ENCODE measurements around the gene TFAP2A. TPM values are rescaled to one million over a fixed set of nuclear protein-coding genes. Genes with fewer than 3 reads are reported as not detected.

TFAP2A gene
- total RNA-seq, 3 donors from 2014 or later = 0.11 TPM; not detected in 2

DNA sequence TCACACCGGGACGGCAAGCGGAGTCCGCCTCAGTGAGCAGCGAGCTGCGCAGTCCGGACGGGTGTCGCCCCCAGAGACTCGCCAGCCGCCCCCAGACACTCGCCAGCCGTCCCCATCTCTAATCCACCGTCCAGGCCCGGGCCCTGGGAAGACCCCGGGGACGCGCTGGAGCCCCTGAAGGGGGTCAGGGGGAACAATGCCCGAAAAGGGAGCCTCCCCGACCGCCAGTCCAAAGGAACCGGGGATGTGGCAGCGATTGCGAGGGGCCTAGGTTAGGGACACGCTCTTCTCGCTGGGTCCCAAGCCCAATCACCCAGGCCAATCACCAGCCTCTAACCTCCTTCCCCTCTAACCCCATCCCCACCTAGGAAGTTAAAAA, 33.1 kb downstream of the TFAP2A start:
- H3K9me3 Mint-ChIP-seq = peaks cover 12% of the 10 kb centered on the region

DNA sequence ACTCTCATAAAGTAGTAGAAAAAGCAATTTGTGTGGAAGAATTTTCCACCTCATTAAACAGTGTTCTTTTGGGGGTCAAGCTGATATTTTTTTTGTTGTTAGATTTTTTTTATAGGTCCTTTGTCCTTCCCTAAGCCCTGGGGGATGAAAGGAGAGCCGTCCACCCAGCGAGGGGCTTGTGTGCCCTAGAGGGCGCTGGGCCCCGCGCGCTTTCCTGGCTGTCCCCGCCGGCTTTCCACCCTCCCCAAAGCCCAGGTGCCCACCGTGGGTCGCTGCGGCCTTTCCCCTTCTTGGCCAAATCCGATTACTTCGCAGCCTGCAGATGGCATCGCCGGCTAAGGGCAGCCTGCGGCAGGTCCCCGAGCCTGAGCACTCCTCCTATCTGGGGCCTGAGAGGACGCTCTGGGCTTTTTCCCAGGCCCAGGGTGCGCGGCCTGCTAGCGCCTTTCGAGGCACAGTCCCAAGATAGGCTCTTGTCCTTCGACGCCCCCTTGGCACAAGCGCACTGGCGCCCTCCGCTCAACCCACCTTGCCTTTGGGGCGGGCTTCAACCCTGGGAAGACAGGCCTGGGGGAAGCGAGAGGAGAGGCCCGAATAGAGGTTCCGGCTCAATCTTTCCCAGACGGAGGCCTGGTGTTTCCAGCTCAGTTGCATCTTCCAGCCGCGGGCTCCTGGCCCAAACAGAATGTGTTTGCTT, 33.6 kb downstream of the TFAP2A start:
- Mint-ChIP-seq H3K9me3 (peaks cover 7% of the 10 kb centered on the region), H3K4me3 (no peak overlapping the region), H3K4me1 (ENCODE audit: low read depth) (peaks cover 6% of the 10 kb centered on the region), H3K27me3 (ENCODE audit: low read depth) (peaks cover 75% of the 10 kb centered on the region), H3K36me3 (ENCODE audit: insufficient read depth) (peaks cover 2% of the 10 kb centered on the region)
- DNase-seq (no peak), ATAC-seq (no peak)

More for the DNA sequence above, 33.1 kb downstream of the TFAP2A start:
- H3K27me3 Mint-ChIP-seq (ENCODE audit: low read depth) = peaks cover 80% of the 10 kb centered on the region
- DNase-seq (no peak), ATAC-seq (no peak)
- no peak overlapping the region for H3K4me3 Mint-ChIP-seq
- H3K4me1 Mint-ChIP-seq (ENCODE audit: low read depth) = peaks cover 6% of the 10 kb centered on the region
- peaks cover 2% of the 10 kb centered on the region for H3K36me3 Mint-ChIP-seq (ENCODE audit: insufficient read depth)

DNA sequence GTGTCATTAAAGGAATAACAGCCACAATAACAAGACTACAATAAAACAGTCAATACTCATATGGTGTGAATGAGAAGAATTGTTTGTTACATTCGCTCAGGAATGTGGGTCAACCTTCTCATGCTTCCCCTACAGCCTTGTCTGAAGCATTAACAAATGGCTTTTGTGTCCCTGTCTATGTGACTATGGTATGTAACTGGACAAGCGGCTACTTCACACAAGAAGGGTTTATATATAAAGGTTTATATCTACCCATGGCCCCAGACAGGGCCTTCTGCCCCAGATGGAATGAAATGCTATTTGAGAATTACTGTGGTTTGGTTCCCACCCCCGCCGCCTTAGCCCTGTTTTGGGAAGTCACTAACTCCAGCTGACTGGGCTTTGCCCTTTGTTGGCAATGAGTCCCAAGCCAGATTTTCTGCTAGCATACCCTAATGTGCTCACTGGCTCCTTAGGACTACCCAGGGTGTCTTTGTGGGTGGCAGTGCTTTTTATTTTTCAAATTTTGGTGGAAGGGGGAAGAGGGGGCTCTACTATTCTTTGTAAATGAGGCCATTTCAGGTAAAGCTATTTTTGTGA, 39.4 kb downstream of the TFAP2A start:
- H3K27me3 Mint-ChIP-seq (ENCODE audit: low read depth) = peaks cover 26% of the 10 kb centered on the region
- no peak for DNase-seq
- H3K9me3 Mint-ChIP-seq = no peaks in the 10 kb centered on the region
- no peak overlapping the region for H3K4me3 Mint-ChIP-seq
- ATAC-seq = no peak
- H3K36me3 Mint-ChIP-seq (ENCODE audit: insufficient read depth) = no peaks in the 10 kb centered on the region
- H3K4me1 Mint-ChIP-seq (ENCODE audit: low read depth) = no peaks in the 10 kb centered on the region

DNA sequence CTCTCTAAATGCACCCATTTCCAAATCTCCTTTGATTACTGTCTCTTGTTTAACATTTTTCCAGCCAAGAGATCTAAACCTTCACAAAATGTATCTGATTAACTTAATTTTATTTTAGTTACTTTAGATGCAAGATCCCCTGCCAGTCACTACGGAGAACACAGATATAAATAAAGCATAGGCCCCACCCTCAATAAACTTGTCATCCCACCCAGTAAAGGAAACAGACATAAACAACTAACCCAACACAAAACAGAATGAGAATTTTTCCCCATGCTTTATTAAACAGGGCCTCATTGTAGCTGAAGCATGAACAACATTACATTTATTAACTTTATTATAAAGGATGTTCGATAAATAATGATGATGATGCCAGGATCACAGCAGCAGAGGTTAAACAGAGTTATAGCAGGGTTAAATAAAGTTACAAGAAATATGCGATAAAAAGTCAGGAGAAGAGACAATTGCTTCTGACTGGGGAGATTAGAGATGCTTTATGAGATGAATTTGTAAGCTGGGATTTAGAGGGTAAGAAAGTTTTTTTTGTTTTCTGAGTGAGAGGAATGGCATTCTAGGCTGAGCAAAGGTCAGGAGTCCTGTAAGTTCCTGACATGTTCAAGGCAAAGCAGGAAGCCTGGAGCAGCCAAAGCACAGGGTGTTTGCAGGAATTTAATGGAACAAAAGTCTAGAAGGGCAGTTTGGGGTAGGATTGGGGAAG, 41.1 kb downstream of the TFAP2A start:
- Mint-ChIP-seq H3K36me3 (ENCODE audit: insufficient read depth) (no peaks in the 10 kb centered on the region), H3K9me3 (no peaks in the 10 kb centered on the region), H3K4me1 (ENCODE audit: low read depth) (no peaks in the 10 kb centered on the region), H3K27me3 (ENCODE audit: low read depth) (peaks cover 20% of the 10 kb centered on the region), H3K4me3 (no peak overlapping the region)
- ATAC-seq (no peak), DNase-seq (no peak)

DNA sequence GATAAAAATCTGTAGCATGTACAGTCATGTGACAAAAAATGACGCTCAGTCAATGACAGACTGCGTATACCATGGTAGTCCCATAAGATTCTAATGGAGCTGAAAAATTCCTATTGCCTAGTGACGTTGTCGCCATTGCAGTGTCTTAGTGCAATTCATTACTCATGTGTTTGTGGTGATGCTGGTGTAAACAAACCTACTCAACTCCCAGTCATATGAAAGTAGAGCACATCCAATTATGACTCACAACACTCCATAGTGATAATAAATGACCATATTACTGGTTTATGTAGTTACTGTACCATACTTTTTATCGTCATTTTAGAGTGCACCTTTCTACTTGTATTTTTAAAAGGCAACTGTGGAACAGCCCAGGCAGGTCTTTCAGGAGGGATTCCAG, 45.0 kb downstream of the TFAP2A start:
- ATAC-seq (no peak), DNase-seq (no peak)
- no peak overlapping the region for H3K4me3 Mint-ChIP-seq
- H3K9me3 Mint-ChIP-seq = peaks cover 1% of the 10 kb centered on the region
- no peaks in the 10 kb centered on the region for H3K4me1 Mint-ChIP-seq (ENCODE audit: low read depth)
- peaks cover 10% of the 10 kb centered on the region for H3K27me3 Mint-ChIP-seq (ENCODE audit: low read depth)
- no peaks in the 10 kb centered on the region for H3K36me3 Mint-ChIP-seq (ENCODE audit: insufficient read depth)

DNA sequence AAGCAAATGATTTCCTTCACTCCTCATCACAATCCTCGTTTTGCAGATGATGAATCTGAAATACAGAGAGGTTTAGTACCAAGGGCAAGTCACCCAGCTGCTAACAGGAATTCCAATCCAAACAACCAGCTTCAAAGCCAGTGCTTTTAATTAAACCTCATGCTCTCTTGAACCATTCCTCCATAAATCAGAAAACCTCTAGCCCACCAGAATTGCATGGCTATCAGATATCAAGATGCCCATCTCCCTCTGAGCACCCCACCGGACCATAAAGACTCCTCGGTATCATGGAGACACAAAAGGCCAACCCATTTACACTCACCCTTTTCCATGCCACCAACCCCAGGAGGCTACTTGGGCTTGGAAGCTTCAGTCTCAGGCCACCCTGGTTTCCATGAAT, 46.0 kb downstream of the TFAP2A start:
- H3K4me1 Mint-ChIP-seq (ENCODE audit: low read depth) = no peaks in the 10 kb centered on the region
- peaks cover 8% of the 10 kb centered on the region for H3K9me3 Mint-ChIP-seq
- peaks cover 10% of the 10 kb centered on the region for H3K27me3 Mint-ChIP-seq (ENCODE audit: low read depth)
- ATAC-seq (no peak), DNase-seq (no peak)
- no peak overlapping the region for H3K4me3 Mint-ChIP-seq
- H3K36me3 Mint-ChIP-seq (ENCODE audit: insufficient read depth) = no peaks in the 10 kb centered on the region

DNA sequence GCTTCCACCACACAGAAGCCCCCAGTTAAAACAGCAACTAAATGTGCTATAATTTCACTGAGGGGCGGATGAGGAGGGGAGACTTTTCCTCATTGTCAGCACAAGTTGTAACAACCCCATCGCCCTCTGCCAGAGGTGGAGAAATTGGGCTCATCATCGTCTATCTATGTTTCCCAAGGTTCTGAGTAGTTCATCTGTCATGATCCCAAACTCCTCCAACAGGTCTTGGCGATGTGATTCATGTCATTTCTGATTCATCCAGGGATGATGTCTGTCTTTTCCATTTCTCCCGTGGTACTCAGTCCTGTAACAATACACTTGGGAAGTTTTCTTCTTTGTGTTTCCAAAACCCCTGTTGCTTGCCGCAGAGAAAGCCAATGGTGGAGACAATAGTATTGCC, 51.0 kb downstream of the TFAP2A start:
- H3K9me3 Mint-ChIP-seq = peaks cover 8% of the 10 kb centered on the region
- ATAC-seq (no peak), DNase-seq (no peak)
- H3K27me3 Mint-ChIP-seq (ENCODE audit: low read depth) = peaks cover 7% of the 10 kb centered on the region
- H3K4me1 Mint-ChIP-seq (ENCODE audit: low read depth) = no peaks in the 10 kb centered on the region
- H3K36me3 Mint-ChIP-seq (ENCODE audit: insufficient read depth) = no peaks in the 10 kb centered on the region
- H3K4me3 Mint-ChIP-seq = no peak overlapping the region

DNA sequence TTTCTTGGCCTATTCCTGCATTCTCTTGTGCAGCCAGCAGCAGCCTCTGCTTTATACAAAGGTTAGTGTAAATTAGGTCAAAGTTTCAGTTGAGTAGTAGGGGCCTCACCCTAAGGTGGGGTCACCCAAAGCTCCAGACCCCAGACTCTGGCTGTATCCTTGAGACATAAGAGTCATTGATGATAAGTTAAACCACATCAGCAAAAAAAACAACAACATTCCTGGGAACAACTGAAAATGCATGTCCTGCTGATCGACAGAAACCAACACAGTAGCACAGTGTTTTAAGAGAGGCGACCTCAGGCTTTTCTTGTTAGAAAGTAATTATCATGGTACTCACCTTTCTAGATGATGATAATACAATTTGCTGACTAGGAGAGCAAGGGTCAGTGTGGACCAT, 52.6 kb downstream of the TFAP2A start:
- peaks cover 7% of the 10 kb centered on the region for H3K27me3 Mint-ChIP-seq (ENCODE audit: low read depth)
- no peak overlapping the region for H3K4me3 Mint-ChIP-seq
- DNase-seq = no peak
- no peak for ATAC-seq
- no peaks in the 10 kb centered on the region for H3K4me1 Mint-ChIP-seq (ENCODE audit: low read depth)
- peaks cover 8% of the 10 kb centered on the region for H3K9me3 Mint-ChIP-seq
- H3K36me3 Mint-ChIP-seq (ENCODE audit: insufficient read depth) = no peaks in the 10 kb centered on the region

DNA sequence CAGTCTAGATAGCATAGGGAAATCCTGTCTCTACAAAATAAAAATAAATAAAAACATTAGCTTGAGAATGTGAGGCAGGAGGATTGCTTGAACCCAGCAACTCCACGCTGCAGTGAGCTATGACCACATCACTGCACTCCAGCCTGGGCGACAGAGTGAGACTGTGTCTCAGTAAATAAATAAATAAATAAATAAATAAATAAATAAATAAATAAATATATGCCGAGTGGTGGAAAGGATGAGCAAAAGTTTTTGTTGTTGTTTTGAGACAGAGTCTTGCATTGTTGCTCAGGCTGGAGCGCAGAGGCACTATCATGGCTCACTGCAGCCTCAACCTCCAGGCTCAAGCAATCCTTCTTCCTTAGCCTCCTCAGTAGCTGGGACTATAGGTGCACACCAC, 53.4 kb downstream of the TFAP2A start:
- Mint-ChIP-seq H3K27me3 (ENCODE audit: low read depth) (peaks cover 5% of the 10 kb centered on the region), H3K36me3 (ENCODE audit: insufficient read depth) (no peaks in the 10 kb centered on the region), H3K9me3 (peaks cover 8% of the 10 kb centered on the region), H3K4me3 (no peak overlapping the region), H3K4me1 (ENCODE audit: low read depth) (no peaks in the 10 kb centered on the region)
- DNase-seq (no peak), ATAC-seq (no peak)

DNA sequence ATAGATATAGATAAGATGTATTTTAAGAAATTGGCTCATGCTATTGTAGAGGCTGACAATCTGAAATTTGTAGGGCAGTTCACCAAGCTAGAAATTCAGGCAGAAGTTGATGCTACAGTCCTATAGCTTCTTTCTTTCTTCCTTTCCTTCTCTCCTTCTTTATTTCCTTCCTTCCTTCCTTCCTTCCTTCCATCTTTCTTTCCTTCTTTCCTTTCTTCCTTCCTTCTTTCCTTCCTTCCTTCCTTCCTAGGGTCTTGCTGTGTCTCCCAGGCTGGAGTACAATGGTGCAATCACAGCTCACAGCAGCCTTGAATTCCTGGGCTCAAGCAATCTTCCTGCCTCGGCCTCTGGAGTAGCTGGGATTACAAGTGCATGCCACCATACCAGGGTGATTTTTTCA, 55.3 kb downstream of the TFAP2A start:
- H3K4me3 Mint-ChIP-seq = no peak overlapping the region
- H3K4me1 Mint-ChIP-seq (ENCODE audit: low read depth) = no peaks in the 10 kb centered on the region
- H3K9me3 Mint-ChIP-seq = peaks cover 3% of the 10 kb centered on the region
- no peaks in the 10 kb centered on the region for H3K36me3 Mint-ChIP-seq (ENCODE audit: insufficient read depth)
- ATAC-seq (no peak), DNase-seq (no peak)
- H3K27me3 Mint-ChIP-seq (ENCODE audit: low read depth) = peaks cover 15% of the 10 kb centered on the region

DNA sequence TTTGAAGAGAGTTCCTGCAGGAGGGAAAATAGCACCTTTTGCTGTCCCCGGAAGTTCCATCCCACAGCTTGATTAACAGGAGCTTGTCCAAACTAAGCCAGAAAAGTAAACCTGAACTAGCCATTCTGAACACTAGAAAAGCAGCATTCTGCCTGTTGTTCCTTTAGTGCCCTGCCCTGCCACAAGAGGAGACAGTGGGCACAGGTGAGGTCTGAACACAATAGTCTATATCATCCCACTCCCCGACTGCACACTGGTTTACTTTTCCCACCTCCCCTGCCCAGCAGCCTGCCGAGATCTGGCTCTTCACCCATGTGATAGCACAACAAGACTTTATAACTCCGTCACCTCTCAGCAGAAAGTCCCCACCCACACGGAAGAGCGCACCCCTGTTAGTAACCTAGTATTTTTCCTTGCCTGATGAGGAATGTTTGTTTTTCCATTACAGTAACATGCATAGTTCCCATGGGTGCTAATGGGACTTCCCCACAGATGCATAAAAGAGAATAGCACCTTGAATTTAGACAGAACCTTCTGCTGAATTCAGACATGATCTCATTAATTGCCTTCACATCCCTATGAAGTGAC, 59.7 kb downstream of the TFAP2A start:
- H3K4me3 Mint-ChIP-seq = no peak overlapping the region

DNA sequence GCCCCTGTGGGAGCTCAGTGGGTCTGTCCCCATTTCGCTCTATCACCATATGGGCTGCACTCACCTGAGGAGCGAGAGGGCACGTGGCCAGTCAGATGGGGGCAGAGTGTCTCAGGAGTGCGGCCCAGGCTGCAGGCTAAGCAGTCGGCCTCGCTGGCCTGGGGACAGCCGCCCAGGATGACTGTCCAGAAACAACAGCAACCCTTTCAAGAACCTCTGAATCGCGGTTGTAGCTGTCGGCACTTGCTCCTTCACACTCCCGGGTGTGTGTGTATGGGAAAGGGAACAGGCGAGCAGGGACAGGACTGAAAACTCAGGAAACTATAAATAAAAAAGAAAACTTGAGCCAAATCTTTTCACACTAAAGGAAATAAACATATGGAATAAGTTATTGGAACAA, 63.1 kb downstream of the TFAP2A start:
- Mint-ChIP-seq H3K9me3 (no peaks in the 10 kb centered on the region), H3K27me3 (ENCODE audit: low read depth) (peaks cover 12% of the 10 kb centered on the region), H3K4me3 (no peak overlapping the region), H3K4me1 (ENCODE audit: low read depth) (no peaks in the 10 kb centered on the region), H3K36me3 (ENCODE audit: insufficient read depth) (no peaks in the 10 kb centered on the region)
- ATAC-seq = no peak
- no peak for DNase-seq

More for the DNA sequence above, 59.7 kb downstream of the TFAP2A start:
- no peaks in the 10 kb centered on the region for H3K36me3 Mint-ChIP-seq (ENCODE audit: insufficient read depth)
- no peaks in the 10 kb centered on the region for H3K9me3 Mint-ChIP-seq
- H3K27me3 Mint-ChIP-seq (ENCODE audit: low read depth) = peaks cover 15% of the 10 kb centered on the region
- DNase-seq (no peak), ATAC-seq (peak in 1 of 2 donors; percentile 61)
- no peaks in the 10 kb centered on the region for H3K4me1 Mint-ChIP-seq (ENCODE audit: low read depth)

DNA sequence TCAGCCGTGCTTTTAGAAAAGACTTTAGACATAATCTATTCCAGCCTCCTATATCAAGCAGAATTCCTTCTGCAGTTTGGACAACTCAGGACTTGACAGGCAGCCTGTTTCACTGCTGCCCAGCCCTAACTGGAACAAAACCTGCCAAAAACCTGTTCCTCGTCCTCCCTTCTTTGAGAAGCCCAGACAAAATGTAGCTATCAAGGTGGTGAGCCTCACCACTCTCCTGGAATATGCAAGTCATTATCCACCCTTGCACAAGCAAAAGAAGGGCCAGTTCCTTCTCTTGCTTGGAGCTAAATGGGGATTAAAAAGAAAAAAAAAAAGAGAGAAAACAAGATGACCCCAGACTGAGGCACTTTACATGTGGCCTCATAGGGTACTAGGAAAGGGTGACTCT, 64.2 kb downstream of the TFAP2A start:
- H3K9me3 Mint-ChIP-seq = no peaks in the 10 kb centered on the region
- peaks cover 8% of the 10 kb centered on the region for H3K27me3 Mint-ChIP-seq (ENCODE audit: low read depth)
- no peak for ATAC-seq
- no peak for DNase-seq
- H3K4me3 Mint-ChIP-seq = no peak overlapping the region
- H3K36me3 Mint-ChIP-seq (ENCODE audit: insufficient read depth) = no peaks in the 10 kb centered on the region
- H3K4me1 Mint-ChIP-seq (ENCODE audit: low read depth) = no peaks in the 10 kb centered on the region

DNA sequence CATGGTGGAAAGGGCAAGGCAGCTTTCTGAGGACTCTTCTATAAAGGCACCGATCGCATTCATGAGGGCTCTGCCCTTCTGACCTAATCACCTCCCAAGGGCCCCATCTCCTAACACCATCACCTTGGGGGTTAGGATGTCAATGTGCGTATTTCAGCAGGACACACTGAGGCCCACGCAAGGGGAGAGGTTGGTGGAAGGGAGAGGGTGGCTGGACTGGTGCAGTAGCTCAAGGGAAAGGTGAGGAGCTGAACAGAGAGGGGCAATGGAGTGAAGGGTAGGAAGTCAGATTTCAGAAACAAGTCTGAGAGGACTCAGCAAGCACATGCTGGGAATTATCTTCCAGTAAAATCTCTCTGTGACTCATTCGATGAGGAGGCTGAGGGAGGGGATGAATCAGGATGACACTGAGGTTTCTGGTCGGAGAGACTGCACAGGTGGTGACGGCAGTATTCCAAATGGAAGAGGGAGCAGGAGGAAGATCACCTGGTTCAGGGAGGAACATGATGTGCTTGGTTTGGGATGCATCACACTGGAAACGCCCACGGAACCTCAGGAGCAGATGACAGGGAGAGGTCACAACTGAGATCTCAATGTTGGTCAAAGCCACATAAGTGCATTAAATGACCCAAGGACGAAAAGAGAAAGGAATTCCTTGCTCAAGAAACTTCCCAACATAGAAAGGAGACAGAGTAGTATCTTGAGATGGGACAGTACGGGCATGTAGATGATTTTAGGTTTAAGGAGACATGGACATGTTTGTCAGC, 67.1 kb downstream of the TFAP2A start:
- ATAC-seq (no peak), DNase-seq (no peak)
- Mint-ChIP-seq H3K36me3 (ENCODE audit: insufficient read depth) (no peaks in the 10 kb centered on the region), H3K4me3 (no peak overlapping the region), H3K4me1 (ENCODE audit: low read depth) (no peaks in the 10 kb centered on the region), H3K9me3 (no peaks in the 10 kb centered on the region), H3K27me3 (ENCODE audit: low read depth) (no peaks in the 10 kb centered on the region)
